H1 (cell line): Measurements from ENCODE around the gene NINJ2. TPM values are rescaled to one million over a fixed set of nuclear protein-coding genes. Genes with fewer than 3 reads are reported as not detected.

ENCODE experiments used
- CTCF ChIA-PET: fragments of 300-600 bp; sonication (Branson Sonifier 250); formaldehyde crosslinking; loops from one replicate; lab custom pipeline; 2021; ENCODE audit not compliant: partially characterized antibody; lab: Charles Lee
- POLR2A ChIA-PET: fragments of 300-600 bp; sonication (Branson Sonifier 250); formaldehyde crosslinking; loops from one replicate; lab custom pipeline; 2021; ENCODE audit warnings: inconsistent platforms; ENCODE audit not compliant: partially characterized antibody; lab: Charles Lee
- DNase-seq, 2 experiments: peaks; one replicate each; pipeline versions ENCODE4 v3.0.0 to v3.0.0-alpha.2; 2010 to 2022; ENCODE audit warnings: low spot score in 2 of 2, low read depth in 1 of 2, mixed read lengths in 1 of 2
- FAIRE-seq: peaks from 2 replicates; lab custom pipeline; 2011; peaks lifted over from hg19 to GRCh38; lab: Jason Lieb, UNC
- H2AFZ ChIP-seq: 2 replicates; pipeline ENCODE4 v1.8.1; 2012; ENCODE audit warnings: low read length, inconsistent platforms
- H2AK5ac ChIP-seq: 2 replicates; pipeline ENCODE4 v1.6.1; 2013; ENCODE audit warnings: low read depth, low read length
- H2BK120ac ChIP-seq: replicated peaks from 2 replicates; pipeline ENCODE3; 2013; ENCODE audit warnings: low read depth, low read length, inconsistent platforms
- H2BK12ac ChIP-seq: 2 replicates; pipeline ENCODE4 v1.6.1; 2013; ENCODE audit warnings: low read depth, low read length
- H2BK15ac ChIP-seq: 2 replicates; pipeline ENCODE4 v1.6.1; 2013; ENCODE audit warnings: low read length
- H2BK20ac ChIP-seq: 2 replicates; pipeline ENCODE4 v1.6.1; 2013; ENCODE audit warnings: low read length
- H2BK5ac ChIP-seq: 2 replicates; pipeline ENCODE4 v1.6.1; 2013; ENCODE audit warnings: low read depth, low read length
- H3K14ac ChIP-seq: 2 replicates; pipeline ENCODE4 v1.6.1; 2013; ENCODE audit warnings: inconsistent platforms; ENCODE audit not compliant: insufficient read length
- H3K18ac ChIP-seq: 2 replicates; pipeline ENCODE4 v1.6.1; 2013; ENCODE audit warnings: low read length; ENCODE audit errors: extremely low read depth
- H3K23ac ChIP-seq: 2 replicates; pipeline ENCODE4 v1.6.1; 2013; ENCODE audit warnings: inconsistent platforms; ENCODE audit not compliant: insufficient read length
- H3K23me2 ChIP-seq: 2 replicates; pipeline ENCODE4 v1.6.1; 2013; ENCODE audit warnings: low read depth, low read length
- H3K27ac ChIP-seq: 2 replicates; pipeline ENCODE4 v1.6.1; 2011; ENCODE audit warnings: low read depth, low read length, inconsistent platforms
- H3K27me3 ChIP-seq, 4 experiments: replicated peaks in 1 of 4; 1 replicate in 1 of 4; 2 replicates in 3 of 4; pipeline versions ENCODE4 v1.6.1 to v1.8.1; 2011 to 2013; ENCODE audit warnings: low read length in 3 of 4, mild to moderate bottlenecking in 3 of 4, inconsistent platforms in 2 of 4, mixed read lengths in 2 of 4, moderate library complexity in 1 of 4; ENCODE audit not compliant: control insufficient read depth in 3 of 4, insufficient read depth in 3 of 4; ENCODE audit errors: extremely low read depth in 1 of 4
- H3K36me3 ChIP-seq, 4 experiments: 2 replicates each; pipeline versions ENCODE4 v1.6.1 to v1.8.1; 2011 to 2013; ENCODE audit warnings: mild to moderate bottlenecking in 4 of 4, low read length in 3 of 4, moderate library complexity in 2 of 4, control low read depth in 1 of 4, inconsistent platforms in 1 of 4; ENCODE audit not compliant: insufficient read depth in 4 of 4, control insufficient read depth in 2 of 4
- H3K4ac ChIP-seq: replicated peaks from 2 replicates; pipeline ENCODE3; 2013; ENCODE audit warnings: low read length, low read depth, mixed read lengths, inconsistent platforms; ENCODE audit not compliant: insufficient read length
- H3K4me1 ChIP-seq, 4 experiments: replicated peaks in 1 of 4; 1 replicate in 1 of 4; 2 replicates in 3 of 4; pipeline versions ENCODE4 v1.6.1 to v1.8.1; 2011 to 2013; ENCODE audit warnings: low read length in 3 of 4, inconsistent platforms in 2 of 4, mixed read lengths in 1 of 4; ENCODE audit not compliant: insufficient read depth in 4 of 4, control insufficient read depth in 3 of 4
- H3K4me2 ChIP-seq, 2 experiments: 2 replicates each; pipeline versions ENCODE4 v1.6.1 to v1.8.1; 2011 to 2013; ENCODE audit warnings: low read depth in 2 of 2, low read length in 2 of 2, control low read depth in 1 of 2, inconsistent platforms in 1 of 2, mild to moderate bottlenecking in 1 of 2; ENCODE audit not compliant: insufficient read depth in 1 of 2
- H3K4me3 ChIP-seq, 4 experiments: fragments of 200-600, 300-600 bp in 1 of 4; sonication (generic), shearing (Covaris generic), sonication (Bioruptor Twin) in 1 of 4; 2 replicates each; pipeline versions ENCODE4 v1.5.1 to v1.8.1; 2011 to 2016; ENCODE audit warnings: low read length in 4 of 4, low read depth in 3 of 4, control low read depth in 2 of 4, inconsistent platforms in 2 of 4, mild to moderate bottlenecking in 2 of 4, mixed read lengths in 1 of 4, moderate library complexity in 1 of 4; ENCODE audit not compliant: insufficient read depth in 2 of 4; ENCODE audit errors: extremely low read depth in 1 of 4
- H3K56ac ChIP-seq: replicated peaks from 2 replicates; pipeline ENCODE3; 2013; ENCODE audit warnings: low read depth, mild to moderate bottlenecking, mixed read lengths, low read length, inconsistent platforms; ENCODE audit not compliant: insufficient read length
- H3K79me1 ChIP-seq: 2 replicates; pipeline ENCODE4 v1.6.1; 2013; ENCODE audit warnings: low read depth, low read length, control low read depth
- H3K79me2 ChIP-seq, 2 experiments: 2 replicates each; pipeline versions ENCODE4 v1.6.1 to v1.8.1; 2012 to 2013; ENCODE audit warnings: low read length in 2 of 2, mild to moderate bottlenecking in 2 of 2, inconsistent platforms in 1 of 2; ENCODE audit not compliant: insufficient read depth in 2 of 2, control insufficient read depth in 1 of 2
- H3K9ac ChIP-seq, 4 experiments: replicated peaks in 1 of 4; 1 replicate in 1 of 4; 2 replicates in 3 of 4; pipeline versions ENCODE4 v1.6.1 to v1.8.1; 2011 to 2013; ENCODE audit warnings: low read depth in 3 of 4, low read length in 3 of 4, control low read depth in 2 of 4, mild to moderate bottlenecking in 2 of 4, moderate library complexity in 2 of 4, inconsistent platforms in 1 of 4; ENCODE audit errors: extremely low read depth in 1 of 4
- H3K9me3 ChIP-seq, 2 experiments: 2 replicates each; pipeline versions ENCODE4 v1.6.1 to v1.8.1; 2012 to 2013; ENCODE audit warnings: mild to moderate bottlenecking in 2 of 2, moderate library complexity in 2 of 2, control low read depth in 1 of 2, inconsistent platforms in 1 of 2, low read depth in 1 of 2, low read length in 1 of 2, mixed read lengths in 1 of 2; ENCODE audit not compliant: insufficient read depth in 2 of 2
- H4K20me1 ChIP-seq, 2 experiments: replicated peaks in 1 of 2; 2 replicates each; pipeline versions ENCODE3 to v1.8.1; 2011 to 2013; ENCODE audit warnings: inconsistent platforms in 2 of 2, low read length in 2 of 2, mild to moderate bottlenecking in 1 of 2; ENCODE audit not compliant: insufficient read depth in 2 of 2, control insufficient read depth in 1 of 2
- H4K5ac ChIP-seq: 2 replicates; pipeline ENCODE4 v1.6.1; 2013; ENCODE audit warnings: low read length, low read depth, mixed read lengths, inconsistent platforms; ENCODE audit not compliant: insufficient read length
- H4K8ac ChIP-seq: 2 replicates; pipeline ENCODE4 v1.8.0; 2013; ENCODE audit warnings: mild to moderate bottlenecking, moderate library complexity, low read length, inconsistent platforms; ENCODE audit not compliant: insufficient read depth; ENCODE audit errors: extremely low read depth
- H4K91ac ChIP-seq: replicated peaks from 2 replicates; pipeline ENCODE3; 2013; ENCODE audit warnings: low read length, mixed read lengths, inconsistent platforms; ENCODE audit not compliant: insufficient read length
- FOSL1 ChIP-seq: IDR thresholded peaks from 2 replicates; pipeline ENCODE4 v1.6.1; 2011; ENCODE audit warnings: mild to moderate bottlenecking, low read depth, low read length, moderate library complexity; ENCODE audit not compliant: insufficient read depth
- WGBS, 2 experiments: shearing (Covaris generic) in 1 of 2; methylation state at CpG; one replicate each; pipeline versions ENCODE4 v1.1.6 to v1.1.7; 2013 to 2015; ENCODE audit warnings: low lambda C conversion rate in 2 of 2, mixed read lengths in 2 of 2, inconsistent platforms in 1 of 2, low coverage in 1 of 2, missing lambda C conversion rate in 1 of 2; ENCODE audit not compliant: insufficient replicate concordance in 2 of 2, insufficient coverage in 1 of 2, insufficient read length in 1 of 2; ENCODE audit errors: extremely low coverage in 1 of 2, missing lambda C conversion rate in 1 of 2; 5-methylcytosine and 5-hydroxymethylcytosine counted together
- polyA plus RNA-seq, 7 experiments: library from polyadenylated mRNA; depleted of rRNA in 3 of 7; stranded (reverse) in 5 of 7; unstranded in 2 of 7; fragments of >200 nt in 5 of 7; fragments of 200-250 nt in 2 of 7; gene quantifications; 1 replicate in 5 of 7; 2 replicates in 1 of 7; 4 replicates in 1 of 7; pipeline versions ENCODE4 v1.2.1 to v1.2.3, GENCODE V29; 2011 to 2013; ENCODE audit warnings: missing spikeins in 2 of 7, mixed read lengths in 2 of 7
- total RNA-seq: library from RNA; stranded (reverse); fragmentation: NEBNext Ultra II Directional; extraction: Animal tissue kit (Norgen Biotek cat#: 25700); gene quantifications from 2 replicates; pipeline ENCODE4 v1.2.1, GENCODE V29; 2021

The NINJ2 gene
- total and polyA plus RNA-seq, 2 of the 8 experiments (the other 6 are each of a cell fraction or from before 2014, with no cell fraction given) = 1.4 TPM; not detected in 1

GRCh38 chr12:593396-594270 lies 69.6 kb downstream of the NINJ2 start:
- Histone ChIP-seq H2AK5ac (no peak overlapping the region), H3K36me3 (no peaks in the 10 kb centered on the region), H3K56ac (no peak overlapping the region), H3K14ac (no peak overlapping the region), H4K20me1 (no peaks in the 10 kb centered on the region), H3K4me2 (no peak overlapping the region), H4K91ac (no peak overlapping the region), H3K18ac (no peak overlapping the region), H4K8ac (no peak overlapping the region), H2BK20ac (no peak overlapping the region), H3K9ac (no peak overlapping the region), H3K4me3 (no peak overlapping the region), H3K4ac (no peak overlapping the region), H3K27ac (no peak overlapping the region), H2BK120ac (no peak overlapping the region), H3K23ac (no peak overlapping the region), H3K27me3 (no peaks in the 10 kb centered on the region), H2AFZ (no peak overlapping the region), H2BK12ac (no peak overlapping the region), H3K9me3 (no peaks in the 10 kb centered on the region), H3K4me1 (peaks cover 0 to 5% (median 1%) of the 10 kb centered on the region in 4 experiments; a peak in 3 of 7 replicates), H2BK5ac (no peak overlapping the region), H2BK15ac (no peak overlapping the region), H3K79me2 (no peaks in the 10 kb centered on the region), H4K5ac (no peak overlapping the region), H3K79me1 (no peaks in the 10 kb centered on the region), H3K23me2 (no peaks in the 10 kb centered on the region)
- POLR2A ChIA-PET = no interaction called here
- TF ChIP-seq FOSL1 = no peak
- DNase-seq = no peak
- WGBS, 2 experiments = 83% methylated on average over 7 of the region's 7 CpGs; no CpG with 5 or more reads in 1 of the 2 experiments
- FAIRE-seq = no peak
- CTCF ChIA-PET = interaction anchor here (0.6 to 3.9 kb wide), 7 partner anchors 10 to 107 kb away, joined by 3 to 14 read pairs (median 3); no protein-coding TSS in a partner anchor
